Thyroid gland (tissue), 4 donors: ENCODE data around the gene ARHGEF10L. TPM values are rescaled to one million over a fixed set of nuclear protein-coding genes. Genes with fewer than 3 reads are reported as not detected.
A peak's percentile ranks its signal among the peaks of the same experiment; 100 is the strongest.
"Not testable (repeated sequence)": the region's sequence is repeated elsewhere in the genome, so short reads cannot be mapped to it uniquely, and the experiment has no call there.

Experiments used
- DNase-seq, 2 donors: peaks; one replicate each; pipeline ENCODE4 v3.0.0-alpha.2; 2019
- H3K27ac ChIP-seq, 3 donors: fragments of 200-600 bp; sonication (generic); 1 replicate in 2 of 3; 2 replicates in 1 of 3; pipeline ENCODE4 v1.5.1; 2016 to 2019; ENCODE audit warnings: mild to moderate bottlenecking in 1 of 3, moderate library complexity in 1 of 3
- H3K27me3 ChIP-seq: fragments of 200-600 bp; sonication (generic); one replicate; pipeline ENCODE4 v1.5.1; 2019
- H3K36me3 ChIP-seq, 2 donors: fragments of 200-600 bp; sonication (generic); one replicate each; pipeline ENCODE4 v1.5.1; 2016 to 2019
- H3K4me1 ChIP-seq, 2 donors: fragments of 200-600 bp; sonication (generic); one replicate each; pipeline ENCODE4 v1.5.1; 2017 to 2019
- H3K4me3 ChIP-seq, 3 donors: fragments of 200-600 bp; sonication (generic); replicated peaks in 1 of 3; 1 replicate in 2 of 3; 2 replicates in 1 of 3; pipeline ENCODE4 v1.5.1; 2016; ENCODE audit warnings: mild to moderate bottlenecking in 1 of 3
- H3K9me3 ChIP-seq: fragments of 200-600 bp; sonication (generic); one replicate; pipeline ENCODE4 v1.5.1; 2017
- POLR2A ChIP-seq, 2 donors: fragments of 450-650 bp; IDR thresholded peaks; one replicate each; pipeline ENCODE4 v1.6.1; 2017; ENCODE audit warnings: antibody characterized with exemption in 2 of 2, mild to moderate bottlenecking in 2 of 2, moderate library complexity in 1 of 2
- WGBS, 2 donors: methylation state at CpG; one replicate each; pipeline ENCODE4 v1.1.5; 2017; 5-methylcytosine and 5-hydroxymethylcytosine counted together
- intact Hi-C: fragments of 100-400 bp; cut with DNase I; formaldehyde crosslinking; loops from one replicate; pipeline ENCODE4 v1.15.1; 2023
- total RNA-seq, 4 donors: library from RNA; depleted of rRNA; stranded (reverse); fragments of >200 nt; gene quantifications; one replicate each; pipeline ENCODE4 v1.2.3, GENCODE V29; 2016
- TF ChIP-seq, protein P1 (sequence below), 6 experiments: fragments of 200-600 bp in 3 of 6; fragments of 450-650 bp in 3 of 6; sonication (generic) in 3 of 6; IDR thresholded peaks; one replicate each; pipeline ENCODE4 v1.5.1; 2016 to 2019; ENCODE audit warnings: antibody characterized with exemption in 6 of 6, mild to moderate bottlenecking in 2 of 6, inconsistent platforms in 1 of 6, moderate library complexity in 1 of 6

The ARHGEF10L gene
- total RNA-seq, 4 donors from 2014 or later: 32.2 to 64.5 (median 51.4) TPM

DNA sequence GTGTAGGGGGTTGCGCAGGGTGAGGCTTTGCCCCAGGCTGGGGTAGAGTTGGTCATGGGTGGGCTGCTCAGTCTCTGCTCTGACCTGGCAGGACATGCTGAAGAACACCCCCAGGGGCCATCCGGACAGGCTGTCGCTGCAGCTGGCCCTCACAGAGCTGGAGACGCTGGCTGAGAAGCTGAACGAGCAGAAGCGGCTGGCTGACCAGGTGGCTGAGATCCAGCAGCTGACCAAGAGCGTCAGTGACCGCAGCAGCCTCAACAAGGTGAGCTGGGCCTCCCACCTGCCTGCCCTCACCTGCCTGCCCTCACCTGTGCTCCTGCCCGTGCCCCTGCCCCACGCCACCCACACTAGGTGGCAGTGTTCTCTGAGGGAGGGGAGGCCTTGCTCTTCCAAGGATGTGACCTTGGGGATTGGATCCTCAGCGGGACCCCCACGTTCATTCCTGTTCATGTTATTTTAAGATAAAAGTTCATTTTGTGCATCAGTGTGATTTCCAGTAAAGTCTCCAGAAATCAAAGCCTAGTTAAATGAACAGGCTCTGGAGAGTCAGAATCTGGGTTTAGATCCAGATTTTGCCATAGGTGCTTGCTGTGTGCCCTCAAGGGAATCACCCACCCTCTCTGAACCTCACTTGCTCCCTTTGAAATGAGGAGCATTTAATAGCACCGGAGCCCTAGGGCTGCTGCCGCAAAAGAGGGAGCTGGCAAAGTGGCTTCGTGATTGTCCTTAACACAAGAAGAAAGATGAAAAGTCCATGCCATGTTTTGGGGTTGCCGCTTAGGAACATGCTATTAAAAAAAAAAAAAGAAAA lies 87.9 kb downstream of the ARHGEF10L start:
- no peaks in the 10 kb centered on the region for H3K27me3 ChIP-seq
- 80 to 91% methylated on average over 8 to 14 of the region's 16 CpGs for WGBS, 2 donors
- TF ChIP-seq, protein P1, sequence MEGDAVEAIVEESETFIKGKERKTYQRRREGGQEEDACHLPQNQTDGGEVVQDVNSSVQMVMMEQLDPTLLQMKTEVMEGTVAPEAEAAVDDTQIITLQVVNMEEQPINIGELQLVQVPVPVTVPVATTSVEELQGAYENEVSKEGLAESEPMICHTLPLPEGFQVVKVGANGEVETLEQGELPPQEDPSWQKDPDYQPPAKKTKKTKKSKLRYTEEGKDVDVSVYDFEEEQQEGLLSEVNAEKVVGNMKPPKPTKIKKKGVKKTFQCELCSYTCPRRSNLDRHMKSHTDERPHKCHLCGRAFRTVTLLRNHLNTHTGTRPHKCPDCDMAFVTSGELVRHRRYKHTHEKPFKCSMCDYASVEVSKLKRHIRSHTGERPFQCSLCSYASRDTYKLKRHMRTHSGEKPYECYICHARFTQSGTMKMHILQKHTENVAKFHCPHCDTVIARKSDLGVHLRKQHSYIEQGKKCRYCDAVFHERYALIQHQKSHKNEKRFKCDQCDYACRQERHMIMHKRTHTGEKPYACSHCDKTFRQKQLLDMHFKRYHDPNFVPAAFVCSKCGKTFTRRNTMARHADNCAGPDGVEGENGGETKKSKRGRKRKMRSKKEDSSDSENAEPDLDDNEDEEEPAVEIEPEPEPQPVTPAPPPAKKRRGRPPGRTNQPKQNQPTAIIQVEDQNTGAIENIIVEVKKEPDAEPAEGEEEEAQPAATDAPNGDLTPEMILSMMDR (IDR thresholded peaks at IDR 0.05): no peak
- no peak for TF ChIP-seq POLR2A (IDR thresholded peaks at IDR 0.05)
- intact Hi-C loops: no loop called here
- peaks cover 28 to 52% of the 10 kb centered on the region in 2 donors for H3K36me3 ChIP-seq
- H3K9me3 ChIP-seq: no peaks in the 10 kb centered on the region
- H3K27ac ChIP-seq: no peak overlapping the region
- no peaks in the 10 kb centered on the region for H3K4me1 ChIP-seq
- no peak for DNase-seq
- H3K4me3 ChIP-seq: no peak overlapping the region

DNA sequence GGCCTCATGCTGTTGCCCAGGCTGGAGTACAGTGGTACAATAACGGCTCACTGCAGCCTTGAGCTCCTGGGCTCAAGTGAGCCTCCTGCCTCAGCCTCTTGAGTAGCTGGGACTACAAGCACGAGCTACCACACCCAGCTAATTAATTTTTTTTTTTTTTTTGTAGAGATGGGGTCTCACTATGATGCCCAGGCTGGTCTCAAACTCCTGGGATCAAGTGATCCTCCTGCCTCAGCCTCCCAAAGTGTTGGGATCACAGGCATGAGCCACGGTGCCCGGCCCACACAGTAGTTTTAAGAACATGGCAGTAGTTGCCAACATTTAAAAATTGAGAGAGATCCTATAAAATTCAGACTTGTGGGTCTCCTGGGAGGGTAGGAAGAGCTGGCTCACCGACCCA lies 89.5 kb downstream of the ARHGEF10L start:
- 73 to 78% methylated on average over 4 to 5 of the region's 5 CpGs for WGBS, 2 donors
- H3K4me1 ChIP-seq, H3K9me3 ChIP-seq, H3K27me3 ChIP-seq, DNase-seq, H3K4me3 ChIP-seq, intact Hi-C loops: not testable (repeated sequence)
- Histone ChIP-seq H3K36me3 (peaks cover 26 to 55% of the 10 kb centered on the region in 2 donors), H3K27ac (peak overlapping the region in 1 of 3 donors; percentile 33)

DNA sequence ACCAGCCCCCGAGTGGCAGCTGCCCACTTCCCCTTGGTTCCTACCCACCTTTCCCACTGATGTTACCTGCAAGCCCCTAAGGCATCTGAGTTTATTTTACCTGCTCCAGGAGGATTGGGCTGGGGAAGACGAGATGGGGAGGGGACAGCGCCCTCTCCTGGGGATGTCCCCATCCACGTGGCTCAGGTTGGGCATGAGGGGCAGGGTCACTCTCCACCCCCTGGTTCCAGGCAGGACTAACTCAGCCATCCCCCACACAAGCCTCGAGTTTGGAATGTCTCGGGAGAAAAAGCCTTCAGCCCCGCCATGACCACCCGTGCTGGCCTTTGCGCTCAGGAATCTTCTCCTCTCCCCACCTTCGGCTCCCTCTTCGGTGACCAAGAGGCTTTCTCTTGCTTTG lies 90.0 kb downstream of the ARHGEF10L start:
- Histone ChIP-seq H3K27ac (peak overlapping the region in 1 of 3 donors; percentile 33), H3K9me3 (no peaks in the 10 kb centered on the region), H3K4me1 (no peaks in the 10 kb centered on the region), H3K36me3 (peaks cover 24 to 52% of the 10 kb centered on the region in 2 donors), H3K4me3 (no peak overlapping the region), H3K27me3 (no peaks in the 10 kb centered on the region)
- DNase-seq: no peak
- TF ChIP-seq POLR2A (IDR thresholded peaks at IDR 0.05): no peak
- TF ChIP-seq, protein P1 (IDR thresholded peaks at IDR 0.05): peak in 3 of 6 experiments; percentile 9 to 19 (median 14)
- WGBS, 2 donors: 77 to 81% methylated on average over 11 of the region's 11 CpGs
- intact Hi-C loops: no loop called here

DNA sequence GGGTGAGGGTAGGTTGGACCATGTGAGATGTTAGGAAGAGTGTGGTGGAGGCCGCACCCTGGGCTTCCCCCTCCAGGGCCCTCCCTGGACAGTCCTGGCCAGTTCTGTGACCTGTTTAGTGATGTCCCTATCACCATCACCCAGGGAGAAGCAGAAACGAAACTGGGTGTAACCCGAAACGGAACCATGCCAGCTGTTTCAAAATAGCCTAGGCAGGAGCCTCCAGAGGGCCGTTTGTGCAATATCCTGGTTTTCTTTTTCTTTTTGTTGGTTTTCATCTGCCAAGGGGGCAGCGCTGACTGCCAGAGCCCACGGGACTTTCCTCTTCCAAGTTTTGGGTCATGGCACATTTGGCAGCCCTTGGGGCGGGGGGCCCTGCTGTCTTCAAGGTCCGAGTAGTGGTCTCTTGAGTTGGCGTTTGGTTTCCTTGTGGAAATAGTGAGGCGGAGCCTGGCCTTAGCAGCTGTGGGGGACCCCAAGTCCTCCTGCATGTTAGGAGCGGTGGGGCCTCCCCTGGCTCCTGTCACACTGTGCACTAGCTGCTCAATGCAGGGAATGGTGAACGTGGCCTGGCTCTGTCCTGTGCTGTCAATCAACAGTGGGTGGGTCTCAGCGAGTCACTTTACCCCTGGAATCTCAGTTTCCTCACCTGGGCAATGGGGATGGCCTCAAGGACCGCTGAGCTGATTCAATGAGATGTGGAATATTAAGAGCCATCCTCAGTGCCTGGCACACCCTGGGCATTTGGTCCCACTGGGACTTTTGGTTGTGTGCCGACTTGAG lies 90.7 kb downstream of the ARHGEF10L start:
- H3K36me3 ChIP-seq: peaks cover 27 to 59% of the 10 kb centered on the region in 2 donors
- WGBS, 2 donors: 77 to 85% methylated on average over 14 to 16 of the region's 16 CpGs
- peak overlapping the region in 1 of 3 donors; percentile 33 for H3K27ac ChIP-seq
- intact Hi-C loops: no loop called here
- no peak for TF ChIP-seq POLR2A (IDR thresholded peaks at IDR 0.05)
- TF ChIP-seq, protein P1 (IDR thresholded peaks at IDR 0.05): no peak
- no peaks in the 10 kb centered on the region for H3K4me1 ChIP-seq
- DNase-seq: peak; percentile 19 to 20
- no peaks in the 10 kb centered on the region for H3K27me3 ChIP-seq
- H3K9me3 ChIP-seq: no peaks in the 10 kb centered on the region
- H3K4me3 ChIP-seq: no peak overlapping the region

DNA sequence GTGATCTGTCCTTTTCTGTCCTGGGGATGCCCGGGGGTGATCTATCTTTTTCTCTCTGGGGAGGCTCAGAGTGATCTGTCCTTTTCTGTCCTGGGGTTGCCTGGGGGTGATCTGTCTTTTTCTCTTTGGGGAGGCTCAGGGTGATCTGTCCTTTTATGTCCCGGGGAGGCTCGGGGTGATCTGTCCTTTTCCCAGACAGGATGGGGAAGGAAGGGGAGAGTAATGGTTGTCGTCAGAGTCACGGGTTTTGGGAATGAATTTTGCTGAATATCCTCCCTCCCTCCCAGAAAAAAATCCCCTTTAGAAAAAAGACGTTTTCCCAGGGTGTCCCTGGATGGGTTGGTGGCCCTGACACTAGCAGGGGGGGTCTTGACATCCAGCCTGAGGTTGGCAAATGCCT lies 91.5 kb downstream of the ARHGEF10L start:
- intact Hi-C loops: no loop called here
- TF ChIP-seq, protein P1 (IDR thresholded peaks at IDR 0.05): no peak
- TF ChIP-seq POLR2A (IDR thresholded peaks at IDR 0.05): no peak
- Histone ChIP-seq H3K4me1 (no peaks in the 10 kb centered on the region), H3K36me3 (peaks cover 31 to 60% of the 10 kb centered on the region in 2 donors), H3K27me3 (no peaks in the 10 kb centered on the region), H3K9me3 (no peaks in the 10 kb centered on the region), H3K4me3 (no peak overlapping the region), H3K27ac (no peak overlapping the region)
- WGBS, 2 donors: 83% methylated on average over 6 of the region's 6 CpGs
- no peak for DNase-seq
